ENCODE measurements around the gene NPLOC4.

Gene NPLOC4

GRCh38 chr17:81583589-81584342, 53.1 kb downstream of the NPLOC4 start:
- TF ChIP-seq SIN3A (IDR thresholded peaks at IDR 0.05; ENCODE audit: borderline replicate concordance, insufficient read depth, low read length) (no peak), POLR2AphosphoS5 (IDR thresholded peaks at IDR 0.05; ENCODE audit: low read depth, low read length) (no peak), REST (IDR thresholded peaks at IDR 0.05; ENCODE audit: insufficient read depth in 1 of 2, low read depth in 2 of 2, low read length in 2 of 2) (no peak), FOXP2 (optimal IDR thresholded peaks at IDR 0.05; ENCODE audit: borderline replicate concordance, extremely low read depth, extremely low read length, insufficient read depth) (no peak), TAF1 (IDR thresholded peaks at IDR 0.05; ENCODE audit: borderline replicate concordance, insufficient read depth, low read length) (no peak)

GRCh38 chr17:81582749-81583148, 54.2 kb downstream of the NPLOC4 start:
- TF ChIP-seq TAF1 (IDR thresholded peaks at IDR 0.05; ENCODE audit: borderline replicate concordance, insufficient read depth, low read length) = no peak

GRCh38 chr17:81582341-81582740, 54.6 kb downstream of the NPLOC4 start:
- no peak for TF ChIP-seq REST (IDR thresholded peaks at IDR 0.05; ENCODE audit: insufficient read depth in 1 of 2, low read depth in 2 of 2, low read length in 2 of 2)

- no peak for TF ChIP-seq FOXP2 (optimal IDR thresholded peaks at IDR 0.05; ENCODE audit: borderline replicate concordance, extremely low read depth, extremely low read length, insufficient read depth)
- no peak for TF ChIP-seq REST (IDR thresholded peaks at IDR 0.05; ENCODE audit: insufficient read depth in 1 of 2, low read depth in 2 of 2, low read length in 2 of 2)
- TF ChIP-seq SIN3A (IDR thresholded peaks at IDR 0.05; ENCODE audit: borderline replicate concordance, insufficient read depth, low read length) = no peak
- TF ChIP-seq POLR2AphosphoS5 (IDR thresholded peaks at IDR 0.05; ENCODE audit: low read depth, low read length) = no peak
- no peak for TF ChIP-seq TAF1 (IDR thresholded peaks at IDR 0.05; ENCODE audit: borderline replicate concordance, insufficient read depth, low read length)
Observed at GRCh38 chr17:81581758-81582157, 55.2 kb downstream of the NPLOC4 start.

- TF ChIP-seq FOXP2 (optimal IDR thresholded peaks at IDR 0.05; ENCODE audit: borderline replicate concordance, extremely low read depth, extremely low read length, insufficient read depth) (no peak), TAF1 (IDR thresholded peaks at IDR 0.05; ENCODE audit: borderline replicate concordance, insufficient read depth, low read length) (no peak), REST (IDR thresholded peaks at IDR 0.05; ENCODE audit: insufficient read depth in 1 of 2, low read depth in 2 of 2, low read length in 2 of 2) (no peak)
Observed at GRCh38 chr17:81580481-81580880, 56.4 kb downstream of the NPLOC4 start.
